Ovary (tissue), 3 donors: ENCODE results near the gene S1PR1.

Experiments
- POLR2A ChIP-seq: fragments of 450-650 bp; IDR thresholded peaks from one replicate; pipeline ENCODE4 v1.6.1; 2017; ENCODE audit warnings: antibody characterized with exemption, mild to moderate bottlenecking, moderate library complexity
- TF ChIP-seq, protein P1 (sequence below), 3 donors: fragments of 450-650 bp in 2 of 3; fragments of 200-600 bp in 1 of 3; IDR thresholded peaks; one replicate each; pipeline versions ENCODE4 v1.5.1 to v1.8.0; 2016 to 2022; ENCODE audit warnings: antibody characterized with exemption in 3 of 3, mild to moderate bottlenecking in 1 of 3
- donor health status: DM: no; HTN: no; CAD: no.

DNA sequence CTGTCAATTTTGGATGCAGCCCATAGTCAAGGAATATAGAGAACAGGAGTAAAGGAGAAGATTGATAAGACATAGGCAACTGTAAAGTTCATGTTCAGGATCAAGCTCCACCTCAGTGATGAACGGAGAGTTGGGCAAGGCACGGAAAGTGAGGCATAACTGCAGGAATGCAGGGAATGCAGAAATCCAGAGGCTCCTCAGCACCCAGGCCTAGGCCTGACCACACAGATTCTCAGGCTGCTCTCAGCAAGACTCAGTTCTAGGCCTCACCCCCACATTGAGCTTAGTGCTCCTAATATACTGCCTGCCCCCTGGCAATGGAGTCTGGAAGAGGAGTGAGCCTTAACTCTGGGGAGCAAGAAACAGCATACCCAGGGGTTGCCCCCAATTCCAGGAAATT, 36.3 kb upstream of the S1PR1 start:
- TF ChIP-seq, protein P1, sequence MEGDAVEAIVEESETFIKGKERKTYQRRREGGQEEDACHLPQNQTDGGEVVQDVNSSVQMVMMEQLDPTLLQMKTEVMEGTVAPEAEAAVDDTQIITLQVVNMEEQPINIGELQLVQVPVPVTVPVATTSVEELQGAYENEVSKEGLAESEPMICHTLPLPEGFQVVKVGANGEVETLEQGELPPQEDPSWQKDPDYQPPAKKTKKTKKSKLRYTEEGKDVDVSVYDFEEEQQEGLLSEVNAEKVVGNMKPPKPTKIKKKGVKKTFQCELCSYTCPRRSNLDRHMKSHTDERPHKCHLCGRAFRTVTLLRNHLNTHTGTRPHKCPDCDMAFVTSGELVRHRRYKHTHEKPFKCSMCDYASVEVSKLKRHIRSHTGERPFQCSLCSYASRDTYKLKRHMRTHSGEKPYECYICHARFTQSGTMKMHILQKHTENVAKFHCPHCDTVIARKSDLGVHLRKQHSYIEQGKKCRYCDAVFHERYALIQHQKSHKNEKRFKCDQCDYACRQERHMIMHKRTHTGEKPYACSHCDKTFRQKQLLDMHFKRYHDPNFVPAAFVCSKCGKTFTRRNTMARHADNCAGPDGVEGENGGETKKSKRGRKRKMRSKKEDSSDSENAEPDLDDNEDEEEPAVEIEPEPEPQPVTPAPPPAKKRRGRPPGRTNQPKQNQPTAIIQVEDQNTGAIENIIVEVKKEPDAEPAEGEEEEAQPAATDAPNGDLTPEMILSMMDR (IDR thresholded peaks at IDR 0.05) = no peak
- TF ChIP-seq POLR2A = no peak
